ENCODE measurements around the gene TBCD.

Gene TBCD

DNA sequence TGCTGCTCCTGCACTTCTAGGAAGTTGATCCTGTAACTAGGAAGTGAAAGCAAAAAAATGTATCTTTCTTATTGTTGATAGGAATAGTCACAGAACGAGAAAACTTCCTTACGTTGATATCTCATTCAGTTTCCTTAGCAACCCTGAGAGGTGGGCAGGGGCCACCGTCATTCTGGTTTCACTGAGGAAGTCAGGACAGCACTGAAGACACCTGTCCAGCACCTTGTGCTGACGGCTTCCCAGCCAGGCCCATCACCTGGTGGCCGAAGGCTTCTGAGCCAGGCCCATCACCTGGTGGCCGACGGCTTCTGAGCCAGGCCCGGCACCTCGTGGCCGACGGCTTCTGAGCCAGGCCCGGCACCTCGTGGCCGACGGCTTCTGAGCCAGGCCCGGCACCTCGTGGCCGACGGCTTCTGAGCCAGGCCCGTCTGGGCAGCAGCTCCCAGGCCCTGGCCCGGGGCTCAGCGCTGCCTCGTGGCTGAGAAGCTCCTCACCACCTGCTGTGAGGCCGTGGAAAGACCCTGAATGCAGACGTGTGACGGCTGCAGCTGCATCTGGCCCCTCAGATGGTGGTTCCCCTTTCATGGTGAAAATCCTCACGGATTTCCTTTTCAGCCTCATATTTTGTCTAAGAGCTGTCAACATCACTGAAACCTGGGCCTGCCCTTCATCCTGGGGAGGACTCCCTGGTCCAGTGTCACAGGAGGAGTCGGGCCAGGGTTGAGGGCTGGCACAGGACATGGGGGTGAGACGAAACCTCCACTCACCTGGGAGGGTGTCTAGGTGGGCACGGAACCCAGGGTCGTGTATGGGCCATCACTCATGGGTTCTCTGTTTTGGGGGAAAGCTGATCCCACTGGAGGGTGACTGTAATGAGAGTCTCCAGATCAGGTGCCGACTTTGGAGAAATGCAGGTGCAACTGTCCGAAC, 121.0 kb downstream of the TBCD start:
- DNase-seq: no peak

DNA sequence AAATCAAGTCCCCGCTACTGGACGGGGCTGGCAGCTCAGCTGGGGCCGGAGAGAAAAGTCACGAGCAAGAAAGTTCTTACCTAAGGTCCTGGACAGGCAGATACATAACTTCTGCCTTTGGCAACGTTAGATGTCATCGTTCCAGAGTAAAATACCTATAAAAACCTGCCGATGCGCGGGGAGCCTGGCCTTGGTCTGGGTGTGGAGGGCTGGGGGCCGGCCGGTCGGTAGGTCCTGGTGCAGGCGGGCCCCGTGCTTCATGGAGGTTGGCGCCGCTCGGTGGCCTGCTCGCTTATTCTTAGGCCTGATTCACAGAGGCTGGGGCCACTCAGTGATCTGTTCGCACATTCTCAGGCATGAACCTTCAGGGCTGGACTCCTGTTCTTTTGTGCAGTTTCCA, 121.7 kb downstream of the TBCD start:
- DNase-seq: no peak

DNA sequence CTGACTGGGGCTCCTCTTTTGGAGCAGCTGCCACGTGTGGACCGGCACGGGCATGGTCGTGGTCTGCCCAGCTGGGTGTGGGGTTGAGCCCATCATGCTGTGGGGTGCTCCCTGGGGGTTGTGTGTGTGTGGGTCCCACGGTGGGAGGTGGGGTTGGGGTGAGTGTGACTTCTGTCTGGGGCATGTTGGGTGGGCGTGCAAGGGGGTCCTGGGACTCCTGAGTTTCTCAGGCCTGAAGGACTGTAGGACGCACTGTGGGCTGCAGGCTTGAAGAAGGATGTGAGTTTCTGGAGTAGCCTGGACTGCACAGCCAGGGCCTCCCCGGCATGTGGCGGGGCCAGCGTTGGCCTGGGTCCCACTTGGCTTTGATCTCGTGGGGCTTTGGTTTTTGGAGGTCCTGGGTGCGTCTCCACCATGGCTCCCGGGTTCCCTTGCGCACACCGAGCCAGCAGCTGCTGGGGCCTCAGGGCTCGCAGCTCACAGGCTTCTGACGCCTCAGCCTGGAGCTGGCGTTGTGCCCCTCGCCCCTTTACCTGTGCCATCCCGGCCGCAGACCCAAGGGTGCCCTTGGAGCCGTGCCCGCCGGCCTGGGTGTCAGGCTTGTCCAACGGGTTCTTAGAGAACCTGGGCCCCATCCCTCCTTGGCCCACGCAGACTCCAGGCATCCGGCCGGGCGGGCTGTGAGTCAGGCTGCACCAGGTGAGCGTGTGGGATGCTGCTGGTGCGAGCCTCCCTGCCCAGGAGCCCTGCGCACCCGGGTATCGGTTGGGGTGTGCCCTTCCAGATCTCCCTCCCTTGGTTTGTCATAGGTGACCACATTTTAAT, 122.4 kb downstream of the TBCD start:
- DNase-seq: no peak

DNA sequence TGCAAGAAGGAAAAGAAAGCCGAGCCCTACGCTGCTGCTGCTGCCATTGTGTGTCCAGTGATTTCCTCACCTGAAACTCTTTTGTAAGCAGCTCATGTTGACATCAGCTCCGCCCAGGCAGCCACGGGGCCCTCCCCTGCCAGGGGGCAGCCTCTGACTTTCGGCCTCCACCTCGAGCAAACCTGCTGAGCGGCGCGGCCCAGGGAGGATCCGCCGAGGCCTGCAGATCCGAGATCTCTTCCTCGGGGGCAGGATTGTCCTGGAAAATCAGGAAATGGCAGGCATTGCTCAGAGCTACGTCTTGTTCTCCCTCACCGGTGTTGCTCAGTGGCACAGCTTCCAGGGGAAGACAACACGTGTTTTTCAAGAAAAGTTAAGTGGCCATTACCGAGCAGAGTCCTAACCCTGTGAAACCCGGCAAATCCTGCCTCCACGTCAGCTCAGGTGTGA, 123.6 kb downstream of the TBCD start:
- no peak for DNase-seq

DNA sequence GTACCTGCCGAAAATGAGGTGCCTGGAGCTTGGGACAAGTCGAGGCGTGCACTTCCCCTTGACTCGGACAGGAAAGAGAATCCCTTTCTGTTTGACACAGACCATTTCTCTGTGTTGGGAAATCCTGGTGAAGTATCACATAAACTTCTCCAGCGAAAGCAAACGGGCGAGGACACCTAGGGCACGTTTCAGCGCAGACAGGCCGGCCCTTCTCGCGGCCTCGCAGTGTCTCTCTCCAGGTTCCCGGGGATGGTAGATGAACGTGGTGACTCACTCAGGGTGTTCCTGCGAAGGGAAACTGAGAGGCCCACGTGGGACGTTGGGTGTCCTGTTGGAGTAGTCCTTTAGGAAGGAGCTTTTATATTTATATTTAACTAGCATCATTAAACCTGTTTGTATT, 124.3 kb downstream of the TBCD start:
- no peak for DNase-seq

DNA sequence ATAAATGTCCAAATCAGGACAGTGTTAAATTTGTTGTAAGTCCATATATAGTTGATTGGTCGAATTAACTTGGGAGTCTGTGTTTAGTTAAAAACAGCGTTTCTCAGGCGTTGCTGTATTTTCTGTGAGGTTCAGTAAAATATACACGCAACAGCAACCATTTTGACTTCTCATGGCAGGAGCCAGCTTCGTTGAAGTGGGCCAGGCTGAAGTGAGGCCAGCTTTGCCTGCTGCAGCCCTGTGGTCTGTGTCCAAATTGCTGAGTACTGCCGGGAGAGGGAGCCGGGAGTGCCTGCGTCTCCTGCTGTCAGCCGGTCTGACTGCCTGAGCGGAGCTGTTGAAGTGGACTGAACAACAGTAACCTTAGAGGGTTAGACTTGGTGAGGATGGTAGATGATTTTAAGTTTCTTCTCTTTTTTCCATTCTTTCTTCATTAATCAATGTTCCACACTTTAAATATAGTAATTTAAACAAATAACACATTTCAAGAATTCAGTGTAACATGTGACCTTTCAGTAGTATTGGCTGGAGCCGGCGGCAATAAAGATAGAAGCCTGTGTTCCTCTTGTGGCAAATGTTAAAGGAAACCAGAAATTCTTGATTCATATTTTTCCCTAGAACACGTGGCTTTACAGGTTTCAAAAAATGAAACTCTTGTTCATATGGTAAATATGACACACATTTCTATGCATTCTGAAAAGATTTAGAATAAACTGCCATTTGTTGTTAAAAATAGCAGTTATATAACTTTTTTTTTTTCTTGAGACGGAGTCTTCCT, 124.9 kb downstream of the TBCD start:
- DNase-seq: no peak

DNA sequence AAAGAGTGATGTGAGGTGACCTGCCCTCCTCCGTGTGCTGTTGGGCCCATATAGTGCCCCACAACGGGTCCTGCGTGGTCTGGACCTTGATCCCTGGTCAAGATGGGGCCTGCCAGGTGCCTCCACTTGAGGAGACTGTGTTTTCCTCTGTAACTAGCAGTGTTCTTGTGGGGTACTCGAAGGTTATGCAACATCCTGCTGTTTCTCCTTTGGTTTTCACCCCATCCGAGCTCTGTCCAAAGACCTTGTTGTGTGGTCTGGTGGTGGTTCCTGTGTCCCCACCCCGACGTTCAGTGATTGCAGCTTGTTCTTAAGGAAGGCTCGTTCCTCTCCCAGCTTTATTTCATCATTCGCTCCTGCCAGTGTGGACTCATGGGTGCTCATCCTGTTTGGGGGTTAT, 126.7 kb downstream of the TBCD start:
- no peak for DNase-seq

DNA sequence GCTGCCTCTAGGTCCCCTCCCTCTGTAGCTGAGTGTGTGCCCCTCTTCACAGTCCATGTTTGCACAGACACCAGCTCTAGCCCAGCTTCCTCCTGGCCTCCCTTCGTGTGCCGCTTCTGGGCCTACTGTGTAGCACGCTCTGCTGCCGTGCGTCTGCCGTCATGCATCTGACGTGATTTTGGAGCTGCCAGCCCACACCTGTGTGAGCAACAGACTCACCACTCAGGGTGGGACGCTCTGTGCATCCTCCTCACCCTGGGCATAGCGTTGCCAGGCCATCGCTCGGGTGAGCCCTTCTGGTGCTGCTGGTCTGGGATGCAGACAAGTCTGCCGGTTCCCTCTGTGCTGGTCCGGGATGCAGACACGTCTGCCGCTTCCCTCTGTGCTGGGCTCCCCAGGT, 127.4 kb downstream of the TBCD start:
- DNase-seq: no peak

DNA sequence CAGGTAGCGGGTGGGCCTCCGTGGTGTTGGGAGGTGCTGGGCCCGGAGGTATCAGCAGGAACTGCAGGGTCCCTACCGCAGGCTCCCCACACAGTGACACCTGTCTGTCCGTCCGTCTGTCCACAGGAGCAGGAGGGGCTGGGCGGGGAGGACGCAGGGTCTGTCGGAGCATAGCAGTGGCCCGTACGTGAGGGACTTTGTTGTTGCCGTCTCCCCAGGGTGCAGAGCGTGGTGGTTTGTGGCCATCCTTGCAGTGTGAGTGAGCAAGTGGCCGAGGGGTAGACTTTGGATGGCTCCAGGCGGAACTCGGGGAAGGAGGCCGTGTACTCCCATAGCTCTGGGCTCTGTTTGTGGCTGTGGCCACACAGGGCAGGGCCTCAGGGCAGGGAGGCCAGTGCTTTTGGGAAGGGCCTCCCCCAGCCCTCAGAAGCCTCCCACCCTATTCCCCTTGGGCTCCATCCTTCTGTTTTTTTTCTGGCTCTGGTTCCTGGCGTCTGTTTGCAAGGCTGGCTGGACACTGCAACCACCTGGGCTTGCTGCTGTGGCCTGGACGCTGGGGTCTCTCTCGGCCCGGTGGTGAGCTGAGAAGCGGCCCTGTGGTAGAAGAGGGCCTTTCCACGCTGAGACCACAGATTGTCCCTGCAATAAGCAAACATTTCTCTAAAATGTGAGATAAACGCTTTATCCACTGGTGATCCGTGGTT, 128.9 kb downstream of the TBCD start:
- no peak for DNase-seq

DNA sequence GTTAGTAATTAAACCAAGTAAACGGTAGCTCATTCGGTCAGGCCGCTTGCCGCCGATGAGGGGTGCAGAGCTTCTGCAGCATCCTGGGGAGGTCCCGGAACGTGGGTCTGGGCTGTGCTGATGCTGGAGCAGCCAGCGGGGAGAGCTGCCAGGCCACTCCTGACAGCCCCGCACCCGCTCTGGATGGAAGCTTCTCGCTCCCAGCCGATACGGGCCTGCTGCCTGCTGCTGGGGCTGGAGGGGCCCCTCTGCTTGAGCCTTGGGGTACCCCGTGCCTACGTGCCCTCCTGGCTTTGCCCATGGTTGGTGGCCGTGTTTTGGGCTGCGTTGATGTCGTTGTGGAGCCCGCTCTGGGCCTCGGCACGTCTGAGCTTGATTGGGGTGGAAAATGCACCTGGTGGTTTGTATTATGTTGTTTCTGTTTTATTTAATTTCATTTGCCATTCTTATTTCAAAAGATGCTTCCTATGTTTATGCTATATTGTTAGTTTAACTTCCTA, 129.5 kb downstream of the TBCD start:
- DNase-seq: no peak

DNA sequence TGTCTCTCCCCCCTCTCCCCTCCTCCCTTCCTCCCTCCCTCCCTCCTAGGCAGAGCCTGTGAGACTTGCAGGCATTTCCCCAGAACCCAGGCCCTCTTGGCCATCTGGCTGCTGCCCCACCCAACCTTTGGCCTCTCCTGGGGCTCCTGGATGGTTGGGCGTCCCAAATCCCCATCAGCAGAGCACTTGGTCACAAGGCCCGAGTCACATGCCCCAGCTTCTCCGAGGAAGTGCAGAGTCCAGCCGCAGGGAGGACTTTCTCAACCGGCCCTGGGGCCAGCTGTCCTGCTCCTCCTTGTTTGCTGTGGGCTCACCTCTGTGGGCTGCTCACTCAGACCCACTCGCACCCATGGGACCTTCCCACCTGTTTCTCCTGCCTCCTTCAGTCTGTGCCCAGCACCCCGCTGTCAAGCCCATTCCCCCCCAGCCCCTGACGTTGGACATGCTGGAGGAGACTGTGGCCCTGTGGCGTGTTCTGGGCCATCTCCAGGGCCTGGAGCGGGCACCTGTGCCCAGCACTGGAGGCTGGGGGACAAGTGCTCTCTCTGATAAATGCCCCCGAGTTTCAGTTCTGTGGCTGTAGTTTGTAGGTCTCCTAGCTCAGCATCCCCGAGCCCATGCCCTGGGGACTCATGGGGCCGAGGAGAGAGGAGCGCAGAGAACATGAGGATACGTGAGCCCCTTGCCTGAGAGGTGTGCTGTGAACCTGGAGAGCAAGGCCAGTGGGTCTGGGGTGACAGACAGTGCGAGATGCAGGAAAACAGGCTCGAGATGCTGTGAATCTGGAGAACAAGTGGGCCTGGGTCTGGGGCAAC, 130.2 kb downstream of the TBCD start:
- no peak for DNase-seq

DNA sequence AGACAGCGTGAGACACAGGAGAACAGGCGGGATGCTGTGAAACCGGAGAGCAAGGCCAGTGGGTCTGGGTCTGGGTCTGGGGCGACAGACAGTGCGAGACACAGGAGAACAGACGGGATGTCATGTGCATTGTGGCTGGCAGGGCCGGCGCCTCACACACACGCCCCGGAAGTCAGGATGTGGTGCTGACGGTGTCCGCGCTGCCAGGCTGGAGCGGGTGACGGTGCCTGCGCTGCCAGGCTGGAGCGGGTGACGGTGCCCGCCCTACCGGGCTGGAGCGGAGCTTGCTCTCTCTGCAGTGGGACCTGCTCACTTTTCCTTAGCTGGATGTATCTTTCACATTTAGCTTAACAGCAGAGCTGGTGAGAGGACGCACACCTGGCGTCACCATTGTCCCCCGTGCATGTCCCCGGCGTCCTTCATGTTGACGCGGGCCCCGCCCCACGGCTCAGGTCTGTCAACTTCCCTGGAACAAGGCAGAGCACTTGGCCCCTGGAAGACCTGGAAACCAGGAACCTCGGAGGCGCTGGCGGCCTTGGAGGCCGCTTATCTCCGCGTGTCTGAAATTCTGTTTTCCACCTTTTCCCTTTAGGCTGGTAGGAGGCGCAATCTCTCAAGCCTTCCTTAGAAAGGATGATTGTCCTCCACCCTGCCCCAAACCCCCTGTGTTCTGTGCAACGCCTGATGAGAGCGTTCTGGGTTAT, 131.0 kb downstream of the TBCD start:
- DNase-seq: peak; percentile 65 to 68

DNA sequence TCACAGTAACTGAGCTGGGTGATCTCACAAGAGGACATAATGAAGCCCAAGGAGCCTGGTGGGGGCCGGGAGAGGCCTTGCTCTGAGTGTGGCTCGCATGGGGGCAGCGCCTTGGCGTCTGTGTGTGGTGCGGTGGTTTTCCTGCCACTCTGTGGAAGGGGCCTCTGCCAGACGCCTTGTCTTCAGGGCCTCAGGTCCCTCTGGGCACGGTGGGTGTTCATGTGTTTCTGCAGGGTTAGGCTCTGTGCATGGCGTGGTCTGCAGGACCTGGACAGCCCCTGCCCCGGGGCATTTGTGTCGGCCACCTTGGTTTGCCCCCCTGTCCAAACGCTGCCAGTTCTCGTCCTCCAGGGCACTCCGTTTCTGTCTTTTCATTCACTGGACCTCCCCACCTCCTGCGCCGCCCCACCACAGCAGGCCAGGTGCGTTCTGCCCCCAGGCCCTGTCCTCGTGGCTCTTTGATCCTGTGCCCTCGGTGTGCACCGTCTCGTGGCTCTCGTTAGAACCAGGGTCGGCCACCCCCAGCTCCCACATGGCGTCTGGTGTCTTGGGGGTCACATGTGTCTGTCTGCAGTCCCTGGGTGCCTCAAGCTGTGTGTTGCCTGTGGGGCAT, 131.7 kb downstream of the TBCD start:
- no peak for DNase-seq

DNA sequence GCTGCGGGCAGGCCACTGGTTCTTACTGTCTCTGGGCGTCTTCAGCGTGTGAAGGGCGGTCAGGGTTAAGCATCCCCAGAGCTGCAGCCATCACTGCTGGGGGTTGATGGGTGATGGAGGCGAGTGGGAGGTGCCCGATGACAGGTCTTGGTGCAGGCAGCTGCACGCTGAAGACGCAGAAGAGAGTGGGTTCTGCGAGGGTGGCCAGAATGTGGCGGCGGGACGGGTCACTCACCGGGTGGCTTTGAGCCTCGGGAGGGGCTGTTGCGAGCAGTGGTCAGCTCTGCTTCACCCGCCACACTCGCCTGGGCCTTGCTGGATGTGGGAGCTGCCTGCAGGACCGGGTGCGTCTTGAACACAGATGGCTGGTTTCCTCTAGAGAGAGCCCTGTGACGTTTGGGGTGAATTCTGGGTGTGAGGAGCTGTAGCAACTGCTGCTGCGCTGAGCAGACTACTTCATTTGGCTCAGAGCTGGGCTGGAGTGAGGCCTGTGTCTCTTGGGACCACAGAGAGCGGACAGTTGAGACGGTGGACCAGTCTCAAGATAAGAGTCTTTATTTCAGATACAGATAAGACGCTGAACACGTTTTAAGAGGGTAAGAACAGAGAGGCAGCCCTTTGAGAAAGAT, 132.6 kb downstream of the TBCD start:
- no peak for DNase-seq

DNA sequence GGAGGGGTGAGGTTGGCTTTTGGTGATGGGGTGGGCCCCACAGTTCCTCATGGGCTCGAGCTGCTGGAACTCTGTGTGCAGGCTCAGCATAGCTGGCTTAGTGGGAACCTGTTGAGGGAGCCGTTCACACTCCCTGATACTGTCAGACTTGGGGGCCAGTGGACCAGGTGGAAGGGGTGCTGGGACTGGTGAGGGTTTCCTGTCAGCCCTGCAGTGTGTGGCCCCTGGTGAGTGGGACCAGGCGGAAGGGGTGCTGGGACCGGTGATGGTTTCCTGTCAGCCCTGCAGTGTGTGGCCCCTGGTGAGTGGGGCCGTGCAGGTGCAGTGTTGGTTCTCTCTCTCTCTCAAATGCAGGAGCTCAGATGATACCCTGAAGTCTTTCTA, 133.1 kb downstream of the TBCD start:
- no peak for DNase-seq

DNA sequence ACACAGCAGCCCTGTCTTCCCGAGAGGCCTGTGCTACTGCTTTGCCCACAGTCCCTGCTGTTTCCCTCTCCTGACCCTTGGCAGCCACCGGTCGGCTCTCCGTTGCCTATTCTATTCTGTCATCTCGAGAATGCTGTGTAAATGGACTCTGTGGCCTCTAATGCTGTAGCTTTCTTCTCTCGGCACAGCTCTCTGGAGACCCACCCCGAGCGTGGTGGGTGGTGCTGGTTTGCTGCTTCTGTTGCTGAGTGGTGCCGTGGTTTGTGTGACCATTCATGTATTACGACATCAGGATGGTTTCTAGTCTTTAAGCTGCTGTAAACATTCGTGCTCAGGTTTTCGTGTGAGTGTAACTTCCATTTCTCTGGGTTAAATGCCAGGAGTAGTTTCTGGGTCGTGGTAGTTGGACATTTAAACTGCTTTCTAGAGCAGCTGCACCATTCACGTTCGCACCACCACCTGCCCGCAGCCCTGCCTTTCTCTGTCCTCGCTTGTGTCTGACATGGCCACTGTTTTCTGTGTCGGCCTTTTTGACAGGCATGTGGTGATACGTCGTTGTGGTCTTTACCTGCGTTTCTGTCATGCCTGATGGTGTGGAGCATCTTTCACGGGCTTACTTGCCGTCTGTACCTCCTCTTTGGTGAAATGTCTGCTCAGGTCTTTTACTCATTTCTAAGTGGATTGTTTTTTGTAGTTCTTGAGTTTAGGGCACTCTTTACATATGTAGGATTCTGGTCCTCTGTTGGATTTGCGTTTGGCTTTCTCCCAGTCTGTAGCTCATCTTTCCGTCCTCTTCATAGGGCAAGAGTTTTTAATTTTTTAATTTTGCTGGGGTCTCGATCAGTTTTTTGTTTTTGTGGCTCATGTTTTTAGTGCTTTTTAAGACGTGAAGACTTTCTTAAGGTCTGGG, 135.6 kb downstream of the TBCD start:
- DNase-seq: no peak

DNA sequence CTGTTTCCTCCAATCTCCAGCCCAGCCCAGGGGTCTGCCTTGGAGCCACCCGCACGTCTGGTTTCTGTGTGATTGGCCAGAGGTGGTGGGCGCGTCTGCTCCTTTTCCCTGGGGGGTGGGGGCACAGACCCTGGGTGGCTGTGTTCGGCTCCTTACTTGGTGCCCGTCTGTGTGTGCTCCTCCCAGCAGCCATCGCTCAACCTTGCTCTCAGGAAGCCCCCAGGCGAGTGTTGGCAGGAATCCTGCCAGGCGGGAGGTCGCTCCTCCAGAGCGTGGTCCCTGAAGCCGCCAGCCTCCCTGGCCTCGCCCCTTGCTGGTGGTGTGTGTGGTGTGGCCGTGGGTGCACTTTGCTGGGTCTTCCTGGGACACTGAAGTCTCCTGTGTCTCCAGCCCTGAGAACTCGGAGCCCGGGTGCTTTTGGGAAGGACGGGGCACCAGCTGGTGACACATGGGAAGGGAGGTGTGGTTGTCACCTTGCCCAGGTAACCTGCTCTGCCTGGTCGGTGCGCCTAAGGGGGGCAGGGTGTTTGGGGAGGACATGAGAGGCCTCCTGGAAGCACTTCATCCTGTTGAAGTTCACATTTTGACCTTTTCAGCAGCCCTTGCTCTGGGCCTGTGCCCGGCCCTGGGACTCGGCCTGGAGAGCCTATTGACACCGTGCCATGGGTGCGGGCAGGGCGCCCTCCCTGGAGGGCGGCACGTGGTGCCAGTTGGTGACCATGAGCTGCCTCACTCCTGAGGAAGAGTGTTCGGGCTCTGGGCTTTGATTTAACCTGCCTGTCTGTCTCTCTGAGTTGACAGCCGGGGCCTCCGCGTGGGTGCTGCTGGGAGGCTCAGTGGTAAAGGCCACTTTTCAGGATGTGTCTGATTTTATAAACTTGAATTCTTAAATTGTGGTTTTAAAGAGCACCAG, 137.0 kb downstream of the TBCD start:
- DNase-seq: no peak
